ENCODE data around the gene GCNT4.
A peak's percentile ranks its signal among the peaks of the same experiment; 100 is the strongest.

The GCNT4 gene

DNA sequence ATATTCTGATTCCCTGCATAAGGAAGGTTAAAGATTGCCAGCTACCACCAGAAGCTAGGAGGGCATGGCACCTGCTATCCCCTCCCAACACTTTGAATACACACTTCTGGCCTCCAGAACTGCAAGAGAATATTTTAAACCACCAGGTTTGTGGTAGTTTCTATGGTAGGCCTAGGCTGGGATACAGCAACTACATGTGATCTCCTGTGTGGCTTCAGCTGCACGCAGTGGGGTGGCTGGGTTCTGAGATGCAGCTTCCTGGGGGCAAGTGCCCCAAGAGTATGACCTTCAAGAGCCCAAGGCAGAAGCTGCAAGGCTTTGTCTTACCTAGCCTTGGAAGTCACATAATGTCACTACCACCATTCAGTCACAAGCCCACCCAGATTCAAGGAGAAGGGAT lies 39.6 kb downstream of the GCNT4 start:
- no peak for DNase-seq

DNA sequence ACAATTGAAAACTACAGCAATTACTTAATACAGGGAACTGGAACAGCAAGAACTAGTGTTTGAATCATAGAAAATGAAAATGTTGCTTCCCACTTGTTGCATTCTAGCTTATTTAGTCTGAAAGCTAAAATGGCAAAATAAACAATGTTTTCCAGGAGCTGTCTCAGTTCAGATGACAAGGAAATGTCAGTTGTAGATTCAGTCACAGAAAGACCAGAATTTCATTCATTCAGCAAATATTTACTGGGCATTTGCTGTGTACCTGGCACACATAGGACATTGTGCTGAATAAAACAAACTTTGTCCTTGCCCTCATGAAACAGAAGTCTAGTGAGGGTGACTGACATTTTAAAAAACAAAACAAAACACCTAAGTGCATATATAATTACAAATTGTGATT lies 41.5 kb downstream of the GCNT4 start:
- no peak for DNase-seq

DNA sequence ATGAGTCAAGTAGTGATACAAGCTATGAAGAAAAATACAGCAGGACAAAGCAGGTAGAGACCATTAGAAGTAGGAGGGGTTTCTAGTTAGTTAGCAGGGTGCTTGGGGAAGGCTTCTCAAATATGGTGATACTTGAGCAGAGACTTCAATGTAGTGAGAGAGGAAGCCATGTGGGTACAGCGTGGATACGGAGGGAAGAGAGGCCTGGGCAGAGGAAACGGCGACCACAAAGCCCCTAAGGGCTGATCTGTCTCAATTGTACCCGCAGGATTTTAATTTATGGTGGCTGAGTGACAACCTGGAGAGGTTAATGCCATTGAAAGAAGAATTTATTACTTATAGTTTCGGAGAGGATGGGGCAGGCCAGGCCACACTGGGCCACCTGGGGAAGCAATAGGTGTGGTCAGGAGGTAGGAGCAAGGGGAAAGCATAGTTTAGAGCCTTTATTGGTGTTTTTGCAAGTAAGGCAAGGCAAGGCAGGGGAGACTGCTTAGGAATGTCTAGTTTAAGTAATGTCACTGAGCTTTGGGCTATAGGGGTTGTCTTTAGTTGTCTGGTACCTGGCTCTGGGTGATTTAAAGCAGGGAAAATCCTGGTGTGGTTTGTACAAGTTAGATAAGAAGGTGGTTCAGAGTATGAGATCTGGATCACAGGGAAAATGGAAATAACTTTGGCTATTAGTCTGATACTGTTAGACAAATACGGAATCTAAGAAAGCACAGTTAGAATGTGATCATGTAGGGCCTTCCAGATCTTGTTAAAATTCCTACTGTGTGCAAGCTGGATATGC lies 42.6 kb downstream of the GCNT4 start:
- no peak for DNase-seq

DNA sequence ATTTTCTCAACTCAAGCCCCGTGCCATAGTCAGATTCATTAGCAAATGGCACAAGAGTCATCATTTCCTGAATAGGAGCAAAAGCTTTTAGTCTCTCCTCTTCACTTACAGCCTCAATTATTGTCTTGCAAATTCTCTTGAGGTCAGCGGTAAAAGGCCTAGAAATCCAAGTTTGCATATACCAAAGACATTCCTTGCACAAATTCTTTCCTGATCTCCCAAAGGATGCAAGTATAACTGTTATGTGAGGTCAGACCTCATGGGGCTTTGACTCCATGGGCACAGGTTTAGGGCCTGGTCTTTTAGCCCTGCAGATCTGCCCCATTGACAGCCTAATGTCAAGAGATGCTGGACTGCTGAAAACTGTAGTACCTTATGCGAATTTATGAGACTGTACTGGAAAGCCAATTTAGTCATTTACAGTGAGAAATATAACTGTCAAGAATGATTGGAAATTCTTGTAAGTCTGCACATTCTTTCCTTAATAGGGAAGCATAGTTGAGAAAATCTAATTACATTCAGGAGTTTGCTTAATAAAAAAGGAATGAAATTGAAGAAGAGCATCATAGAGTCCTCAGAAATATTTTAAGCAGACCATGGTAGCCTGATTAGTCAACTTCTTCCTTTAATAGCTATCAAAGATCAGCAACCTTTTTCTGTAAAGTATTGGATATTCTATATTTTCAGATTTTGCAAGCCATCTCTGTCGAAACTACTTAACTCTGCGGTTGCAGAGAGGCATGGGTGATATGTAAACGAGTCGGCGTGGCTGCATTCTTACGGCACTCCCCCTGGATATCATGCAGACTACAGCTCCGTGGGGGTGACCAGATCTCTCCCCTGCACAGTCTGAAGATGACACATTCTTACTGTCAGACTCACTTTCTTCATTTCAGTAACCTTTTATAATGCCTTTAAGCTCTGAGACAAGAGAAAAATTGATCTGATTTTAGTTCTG lies 45.2 kb downstream of the GCNT4 start:
- peak; percentile 82 for DNase-seq

DNA sequence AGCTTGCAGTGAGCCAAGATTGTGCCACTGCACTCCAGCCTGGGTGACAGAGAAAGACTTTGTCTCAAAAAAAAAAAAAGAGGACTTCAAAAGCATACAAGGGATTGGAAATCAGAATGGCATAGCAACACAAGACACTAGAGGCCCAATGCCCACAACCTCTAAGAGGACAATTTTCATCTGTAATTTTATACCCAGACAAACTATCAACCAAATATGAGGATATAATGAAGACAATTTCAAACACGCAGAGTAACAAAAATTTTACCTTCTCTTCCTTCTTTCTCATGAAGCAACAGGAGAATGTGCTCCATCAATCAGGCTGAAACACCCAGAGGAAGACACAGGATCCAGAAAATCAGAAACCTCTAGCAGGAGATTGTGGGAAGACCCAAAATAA lies 46.8 kb downstream of the GCNT4 start:
- DNase-seq, result no peak

Data from fibroblast of skin of right quadriceps (primary cell).